Measurements from ENCODE around the gene PCED1B. TPM values are rescaled to one million over a fixed set of nuclear protein-coding genes. Genes with fewer than 3 reads are reported as not detected.

PCED1B gene
- total RNA-seq, 2 donors from 2014 or later: 6.6 to 12.3 TPM

DNA sequence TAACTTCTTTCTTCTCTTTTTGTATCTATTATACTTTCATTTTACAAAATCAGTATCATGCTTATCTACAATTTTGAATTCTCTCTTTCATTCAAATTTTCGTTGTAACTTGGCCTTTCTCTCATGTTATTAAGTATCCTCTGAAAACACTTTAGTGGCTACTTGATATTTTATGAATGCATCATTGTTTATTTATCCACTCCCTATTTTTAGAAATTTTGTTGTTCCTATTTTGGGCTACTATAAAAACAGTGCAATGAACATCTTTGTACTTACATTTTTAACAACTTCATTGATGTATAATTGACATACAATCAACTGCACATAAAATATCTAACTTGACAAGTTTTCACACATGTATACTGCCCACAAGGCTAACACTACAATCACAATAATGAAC, 44.3 kb downstream of the PCED1B start:
- Histone ChIP-seq H3K4me3 (no peak overlapping the region), H3K27ac (peak overlapping the region in 1 of 2 donors; percentile 12), H3K4me1 (ENCODE audit: control insufficient read depth in 1 of 2, low read depth in 2 of 2) (peaks cover 9 to 14% of the 10 kb centered on the region in 2 donors), H3K27me3 (replicated peaks; ENCODE audit: insufficient read depth) (no peaks in the 10 kb centered on the region), H3K9me3 (no peaks in the 10 kb centered on the region), H3K36me3 (no peaks in the 10 kb centered on the region)
- DNase-seq (ENCODE audit: low spot score) (no peak), ATAC-seq (ENCODE audit: insufficient number of reproducible peaks, low FRiP score, low read depth) (no peak)
- TF ChIP-seq, protein P1, sequence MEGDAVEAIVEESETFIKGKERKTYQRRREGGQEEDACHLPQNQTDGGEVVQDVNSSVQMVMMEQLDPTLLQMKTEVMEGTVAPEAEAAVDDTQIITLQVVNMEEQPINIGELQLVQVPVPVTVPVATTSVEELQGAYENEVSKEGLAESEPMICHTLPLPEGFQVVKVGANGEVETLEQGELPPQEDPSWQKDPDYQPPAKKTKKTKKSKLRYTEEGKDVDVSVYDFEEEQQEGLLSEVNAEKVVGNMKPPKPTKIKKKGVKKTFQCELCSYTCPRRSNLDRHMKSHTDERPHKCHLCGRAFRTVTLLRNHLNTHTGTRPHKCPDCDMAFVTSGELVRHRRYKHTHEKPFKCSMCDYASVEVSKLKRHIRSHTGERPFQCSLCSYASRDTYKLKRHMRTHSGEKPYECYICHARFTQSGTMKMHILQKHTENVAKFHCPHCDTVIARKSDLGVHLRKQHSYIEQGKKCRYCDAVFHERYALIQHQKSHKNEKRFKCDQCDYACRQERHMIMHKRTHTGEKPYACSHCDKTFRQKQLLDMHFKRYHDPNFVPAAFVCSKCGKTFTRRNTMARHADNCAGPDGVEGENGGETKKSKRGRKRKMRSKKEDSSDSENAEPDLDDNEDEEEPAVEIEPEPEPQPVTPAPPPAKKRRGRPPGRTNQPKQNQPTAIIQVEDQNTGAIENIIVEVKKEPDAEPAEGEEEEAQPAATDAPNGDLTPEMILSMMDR (IDR thresholded peaks at IDR 0.05): no peak

DNA sequence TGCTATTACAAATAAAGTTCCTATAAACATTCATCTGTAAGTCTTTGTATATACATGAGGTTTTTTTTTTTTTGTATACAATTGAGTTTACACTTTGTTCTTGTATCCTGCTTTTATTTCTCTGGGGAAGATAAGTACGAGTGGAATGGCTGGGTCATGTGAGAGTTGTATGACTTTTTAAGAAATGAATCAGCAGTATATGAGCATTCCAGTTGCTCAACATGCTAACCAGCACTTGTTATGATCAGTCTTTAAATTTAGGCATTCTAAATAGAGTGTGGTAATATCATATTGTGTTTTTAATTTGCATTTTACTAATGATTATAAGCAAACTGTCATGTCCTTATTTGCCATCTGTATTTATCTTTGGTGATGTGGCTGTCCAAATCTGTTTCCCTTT, 45.0 kb downstream of the PCED1B start:
- Histone ChIP-seq H3K4me3 (no peak overlapping the region), H3K27ac (no peak overlapping the region), H3K4me1 (ENCODE audit: control insufficient read depth in 1 of 2, low read depth in 2 of 2) (peaks cover 9 to 14% of the 10 kb centered on the region in 2 donors), H3K36me3 (no peaks in the 10 kb centered on the region), H3K9me3 (no peaks in the 10 kb centered on the region), H3K27me3 (replicated peaks; ENCODE audit: insufficient read depth) (no peaks in the 10 kb centered on the region)
- no peak for ATAC-seq (ENCODE audit: insufficient number of reproducible peaks, low FRiP score, low read depth)
- TF ChIP-seq, protein P1 (IDR thresholded peaks at IDR 0.05): no peak
- no peak for DNase-seq (ENCODE audit: low spot score)

DNA sequence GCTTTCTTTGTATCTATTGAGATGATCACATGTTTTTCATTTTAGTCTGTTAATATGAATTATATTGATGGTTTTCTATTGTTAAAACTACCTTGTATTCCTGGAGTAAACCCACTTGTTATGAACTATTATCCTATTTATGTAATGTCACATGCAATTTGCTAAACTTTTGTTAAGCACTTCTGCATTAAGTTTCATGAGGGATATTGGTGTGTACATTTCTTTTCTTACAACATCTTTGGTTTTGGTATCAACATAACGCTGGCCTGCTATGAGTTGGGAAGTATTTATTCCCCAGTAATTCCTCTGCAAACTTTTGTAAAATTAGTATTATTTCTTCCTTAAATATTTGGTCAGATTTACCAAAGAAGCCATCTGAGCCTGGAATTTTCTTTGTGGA, 46.8 kb downstream of the PCED1B start:
- Histone ChIP-seq H3K27ac (no peak overlapping the region), H3K4me3 (no peak overlapping the region)

DNA sequence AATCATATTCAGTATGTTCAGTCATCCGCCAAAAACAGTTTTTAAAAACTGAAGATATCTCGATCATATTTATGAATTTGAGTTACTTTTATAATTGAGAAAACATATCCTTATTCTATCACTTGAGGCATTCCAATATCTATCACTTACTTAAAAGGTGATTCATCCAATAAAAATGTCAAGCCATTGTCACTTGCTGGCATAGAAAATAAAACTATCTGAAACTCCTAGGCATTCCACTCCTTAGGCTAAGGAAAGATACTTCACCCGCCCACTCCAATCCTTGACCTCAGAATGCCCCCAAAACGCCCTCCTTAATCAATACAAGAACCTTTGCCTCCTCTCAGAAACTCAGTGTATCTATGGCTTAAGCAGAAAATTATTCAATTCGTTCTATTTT, 51.6 kb downstream of the PCED1B start:
- no peaks in the 10 kb centered on the region for H3K36me3 ChIP-seq
- no peak overlapping the region for H3K4me3 ChIP-seq
- no peaks in the 10 kb centered on the region for H3K9me3 ChIP-seq
- TF ChIP-seq, protein P1 (IDR thresholded peaks at IDR 0.05): no peak
- H3K27me3 ChIP-seq (replicated peaks; ENCODE audit: insufficient read depth): no peaks in the 10 kb centered on the region
- H3K4me1 ChIP-seq (ENCODE audit: control insufficient read depth in 1 of 2, low read depth in 2 of 2): no peaks in the 10 kb centered on the region
- ATAC-seq (ENCODE audit: insufficient number of reproducible peaks, low FRiP score, low read depth) (no peak), DNase-seq (ENCODE audit: low spot score) (no peak)
- H3K27ac ChIP-seq: no peak overlapping the region

More for the DNA sequence above, 46.8 kb downstream of the PCED1B start:
- Histone ChIP-seq H3K4me1 (ENCODE audit: control insufficient read depth in 1 of 2, low read depth in 2 of 2) (peaks cover 9 to 11% of the 10 kb centered on the region in 2 donors), H3K27me3 (replicated peaks; ENCODE audit: insufficient read depth) (no peaks in the 10 kb centered on the region), H3K36me3 (no peaks in the 10 kb centered on the region), H3K9me3 (no peaks in the 10 kb centered on the region)
- TF ChIP-seq, protein P1 (IDR thresholded peaks at IDR 0.05): no peak
- DNase-seq (ENCODE audit: low spot score) (no peak), ATAC-seq (ENCODE audit: insufficient number of reproducible peaks, low FRiP score, low read depth) (no peak)

DNA sequence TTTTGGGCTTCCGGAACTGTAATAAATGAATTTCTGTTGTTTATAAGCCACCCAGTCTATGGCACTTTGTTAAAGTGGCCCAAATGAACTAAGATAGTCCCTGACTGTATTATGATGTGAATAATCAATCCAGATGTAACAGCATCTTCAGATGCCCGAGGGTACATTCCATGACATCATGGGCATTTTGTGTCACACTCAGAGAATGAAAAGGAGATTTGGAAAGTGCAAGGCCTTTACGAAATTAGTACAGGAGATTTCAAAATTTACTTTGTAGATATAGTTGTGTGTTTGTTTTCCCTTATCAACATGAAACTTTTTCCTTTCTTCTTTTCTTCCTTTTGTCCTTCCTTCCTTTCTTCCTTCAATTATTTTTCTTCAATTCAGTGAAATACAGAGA, 54.6 kb downstream of the PCED1B start:
- ATAC-seq (ENCODE audit: insufficient number of reproducible peaks, low FRiP score, low read depth) (no peak), DNase-seq (ENCODE audit: low spot score) (no peak)
- Histone ChIP-seq H3K4me3 (no peak overlapping the region), H3K4me1 (ENCODE audit: control insufficient read depth in 1 of 2, low read depth in 2 of 2) (peaks cover 7 to 12% of the 10 kb centered on the region in 2 donors), H3K27ac (no peak overlapping the region), H3K27me3 (replicated peaks; ENCODE audit: insufficient read depth) (no peaks in the 10 kb centered on the region), H3K36me3 (no peaks in the 10 kb centered on the region), H3K9me3 (no peaks in the 10 kb centered on the region)
- TF ChIP-seq, protein P1 (IDR thresholded peaks at IDR 0.05): no peak
